ENCODE data around the gene DUOXA1.
"Not testable (repeated sequence)": the region's sequence is repeated elsewhere in the genome, so short reads cannot be mapped to it uniquely, and the experiment has no call there.

Gene DUOXA1

GRCh38 chr15:45114076-45114750 lies 15.5 kb downstream of the DUOXA1 start, which contains the start of the genes DUOX2 and DUOXA2:
Gene DUOX2, minus strand, starts transcription at chr15:45114172. Its CDS starts 761 bp downstream, at chr15:45113411.
Gene DUOXA2, plus strand, starts transcription at chr15:45114326. Its CDS starts 280 bp downstream, at chr15:45114606.
- no peak for DNase-seq (ENCODE audit: low read depth in 4 of 4, low spot score in 1 of 4)

DNA sequence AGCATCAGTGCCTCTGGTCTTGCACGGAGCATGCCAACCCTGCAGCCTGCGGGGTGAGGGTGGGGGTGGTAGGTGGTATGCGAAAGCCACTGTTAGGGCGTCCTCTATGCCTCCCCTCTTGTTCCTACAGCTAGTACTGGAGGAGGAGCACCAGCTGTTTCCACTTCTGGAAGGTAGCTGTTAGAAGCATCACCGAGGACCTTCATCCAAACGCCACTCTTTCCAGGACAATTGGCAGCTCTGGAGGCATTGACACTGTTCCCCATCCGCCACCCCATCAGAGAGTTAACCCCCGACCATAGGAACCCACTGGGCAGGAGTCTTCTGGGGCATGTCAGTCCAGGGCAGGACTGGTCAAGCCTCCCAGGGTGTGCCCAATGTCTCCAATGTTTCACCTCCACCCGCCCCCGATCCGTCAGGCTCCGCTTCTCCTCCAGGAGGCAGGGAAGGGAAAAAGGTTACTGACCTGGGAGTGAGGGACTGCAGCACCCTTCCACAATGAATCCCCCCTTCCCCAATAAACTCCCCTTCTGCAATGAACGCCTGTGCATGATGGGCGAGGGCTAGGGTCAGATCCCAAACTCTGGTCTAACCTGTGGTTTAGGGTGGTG lies 16.2 kb downstream of the DUOXA1 start:
- no peak for DNase-seq (ENCODE audit: low read depth in 4 of 4, low spot score in 1 of 4)

GRCh38 chr15:45112591-45113379 lies 16.9 kb downstream of the DUOXA1 start:
- no peak for DNase-seq (ENCODE audit: low read depth in 4 of 4, low spot score in 1 of 4)

GRCh38 chr15:45112143-45112590 lies 17.5 kb downstream of the DUOXA1 start:
- no peak for DNase-seq (ENCODE audit: low read depth in 4 of 4, low spot score in 1 of 4)

GRCh38 chr15:45111390-45112142 lies 18.1 kb downstream of the DUOXA1 start:
- no peak for DNase-seq (ENCODE audit: low read depth in 4 of 4, low spot score in 1 of 4)

DNA sequence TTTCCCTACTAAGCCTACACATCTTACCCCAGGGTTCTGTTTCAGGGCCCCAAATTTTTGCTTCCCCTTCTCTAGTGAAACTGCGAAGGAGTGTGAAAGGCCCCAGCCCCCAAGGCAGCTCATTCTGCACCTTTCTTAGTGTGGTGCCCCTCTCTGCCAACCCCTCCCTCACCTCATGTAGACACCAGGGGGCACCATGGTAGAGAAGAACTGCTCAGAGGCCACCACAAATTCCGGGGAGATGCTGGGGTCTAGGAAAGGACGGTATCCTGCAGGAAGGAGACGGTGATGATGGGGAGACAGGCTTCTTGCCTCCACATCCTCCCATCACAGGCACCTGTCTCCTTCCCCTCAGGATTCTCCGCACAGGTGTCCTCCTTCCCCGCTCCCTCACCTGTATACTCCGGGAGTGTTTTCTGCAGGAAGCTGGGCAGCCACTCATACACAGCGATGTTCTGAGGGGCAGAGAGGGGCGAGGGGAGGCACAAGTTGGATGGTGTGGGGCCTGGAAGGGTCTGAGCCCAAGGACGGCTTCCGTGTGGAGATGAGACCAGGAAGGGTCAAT lies 19.3 kb downstream of the DUOXA1 start:
- DNase-seq (ENCODE audit: low read depth in 4 of 4, low spot score in 1 of 4), result no peak

GRCh38 chr15:45107941-45108630 lies 21.6 kb downstream of the DUOXA1 start:
- DNase-seq (ENCODE audit: low read depth in 4 of 4, low spot score in 1 of 4), result no peak

DNA sequence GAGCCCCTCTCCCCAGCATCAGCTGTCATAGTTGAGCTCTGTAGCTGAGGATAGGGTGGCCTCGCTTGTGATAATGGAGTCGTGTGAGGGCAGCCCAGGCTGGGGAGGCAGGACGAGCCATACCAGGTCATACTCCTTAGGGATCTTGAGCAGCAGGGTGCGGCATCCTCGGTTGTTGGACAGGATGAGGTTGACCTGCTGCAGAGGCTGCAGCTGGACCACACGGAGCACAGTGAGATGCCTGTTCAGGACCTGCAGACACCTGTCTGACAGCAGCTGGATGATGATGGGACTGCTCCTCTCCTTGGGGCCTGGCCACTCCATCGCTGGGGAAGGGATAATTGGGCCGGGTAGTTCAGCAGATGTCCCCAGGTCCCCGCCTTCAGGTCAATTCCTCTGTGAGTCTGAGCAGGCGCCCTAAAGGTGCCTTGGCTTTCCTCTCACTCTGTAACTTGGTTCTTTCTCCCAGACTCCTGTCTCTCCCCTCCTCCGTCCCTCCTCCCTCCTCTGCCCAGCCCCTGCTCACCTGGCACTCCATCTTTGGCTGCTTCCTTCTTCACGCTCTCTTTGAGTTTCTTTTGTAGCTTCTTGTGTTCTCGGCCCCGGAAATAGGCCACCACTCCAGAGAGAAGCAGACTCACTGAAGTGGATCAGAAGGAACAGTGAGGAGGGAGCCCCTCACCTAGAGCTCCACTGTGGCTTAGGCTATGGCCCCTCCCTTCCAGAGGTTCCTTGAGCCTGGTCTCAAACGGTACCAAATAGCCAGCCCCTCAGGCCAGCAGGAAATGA lies 23.5 kb downstream of the DUOXA1 start:
- no peak for DNase-seq (ENCODE audit: low read depth in 4 of 4, low spot score in 1 of 4)

GRCh38 chr15:45105586-45105985 lies 24.1 kb downstream of the DUOXA1 start:
- DNase-seq (ENCODE audit: low read depth in 4 of 4, low spot score in 1 of 4), result no peak

DNA sequence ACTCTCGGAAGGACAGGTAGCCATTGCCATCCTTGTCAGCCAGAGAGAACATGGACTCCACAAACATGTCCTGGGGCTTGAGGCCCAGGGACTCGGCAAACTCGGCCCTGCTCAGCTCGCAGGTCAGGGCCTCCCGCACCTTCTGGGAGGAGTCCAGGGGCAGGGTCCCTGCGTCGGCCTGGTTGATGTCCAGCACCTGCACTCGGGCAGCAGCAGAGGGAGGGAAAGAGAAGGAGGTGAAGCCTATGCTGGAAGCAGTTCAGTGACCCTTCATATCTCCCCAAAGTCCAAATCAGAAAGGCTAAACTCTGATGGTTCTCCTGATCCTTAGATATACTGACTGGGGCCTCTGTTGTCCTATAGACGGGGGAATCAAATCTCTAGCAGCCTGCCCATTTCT lies 25.5 kb downstream of the DUOXA1 start:
- DNase-seq (ENCODE audit: low read depth in 4 of 4, low spot score in 1 of 4), result not testable (repeated sequence)

DNA sequence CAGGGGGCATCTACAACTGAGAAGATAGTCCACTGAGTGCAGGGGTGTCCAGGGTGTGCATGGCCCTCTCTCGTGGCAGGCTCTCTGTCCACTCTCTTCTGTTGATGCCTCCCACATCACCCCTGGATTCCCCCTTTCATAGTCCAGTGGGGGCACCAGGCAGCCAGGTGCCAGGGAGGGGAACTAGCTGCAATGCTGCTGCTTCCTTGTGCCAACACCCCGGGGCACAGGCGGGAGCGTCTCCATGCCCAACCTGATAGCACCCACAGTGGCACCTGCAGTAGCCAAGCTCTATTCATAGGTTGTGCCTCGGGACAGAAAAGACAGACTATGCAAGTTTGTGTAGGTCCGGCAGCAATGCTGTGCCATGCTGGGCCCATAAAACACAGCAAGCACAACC lies 27.5 kb downstream of the DUOXA1 start:
- DNase-seq (ENCODE audit: low read depth in 4 of 4, low spot score in 1 of 4), result no peak

- DNase-seq (ENCODE audit: low read depth in 4 of 4, low spot score in 1 of 4), result no peak
Measured at GRCh38 chr15:45101749-45102148, 27.9 kb downstream of the DUOXA1 start.

GRCh38 chr15:45100884-45101625 lies 28.6 kb downstream of the DUOXA1 start:
- no peak for DNase-seq (ENCODE audit: low read depth in 4 of 4, low spot score in 1 of 4)

DNA sequence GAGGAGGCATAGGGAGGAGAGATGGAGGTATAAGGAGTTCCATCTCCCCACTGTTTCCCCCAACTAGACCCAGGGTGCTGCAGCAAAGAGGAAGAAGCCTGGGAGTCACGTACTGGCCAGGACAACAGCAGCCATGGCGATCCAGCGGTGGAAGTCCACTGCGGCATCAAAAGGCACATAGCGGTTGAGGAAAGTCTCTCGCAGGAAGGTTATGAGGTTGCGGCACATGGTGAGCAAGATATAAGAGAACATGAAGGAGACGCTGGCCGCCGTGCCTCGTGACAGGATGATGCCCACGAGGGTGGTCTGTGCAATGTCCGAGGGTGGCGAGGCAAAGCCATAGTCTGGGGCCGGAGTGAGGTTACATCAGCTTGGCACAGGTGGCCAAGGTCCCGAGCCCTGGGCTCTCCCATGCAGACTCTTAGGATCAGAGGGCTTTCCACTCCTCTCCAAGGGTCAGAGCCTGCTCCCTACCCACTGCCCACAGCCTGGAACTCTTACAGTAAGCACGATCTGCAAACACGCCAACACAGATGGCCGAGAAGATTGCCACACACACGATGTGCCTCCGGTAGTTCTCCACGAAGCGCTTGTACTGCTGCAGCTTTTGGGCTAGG lies 30.0 kb downstream of the DUOXA1 start:
- no peak for DNase-seq (ENCODE audit: low read depth in 4 of 4, low spot score in 1 of 4)

GRCh38 chr15:45097466-45097865 lies 32.2 kb downstream of the DUOXA1 start:
- DNase-seq (ENCODE audit: low read depth in 4 of 4, low spot score in 1 of 4), result no peak

GRCh38 chr15:45095661-45096060 lies 34.0 kb downstream of the DUOXA1 start:
- no peak for DNase-seq (ENCODE audit: low read depth in 4 of 4, low spot score in 1 of 4)

DNA sequence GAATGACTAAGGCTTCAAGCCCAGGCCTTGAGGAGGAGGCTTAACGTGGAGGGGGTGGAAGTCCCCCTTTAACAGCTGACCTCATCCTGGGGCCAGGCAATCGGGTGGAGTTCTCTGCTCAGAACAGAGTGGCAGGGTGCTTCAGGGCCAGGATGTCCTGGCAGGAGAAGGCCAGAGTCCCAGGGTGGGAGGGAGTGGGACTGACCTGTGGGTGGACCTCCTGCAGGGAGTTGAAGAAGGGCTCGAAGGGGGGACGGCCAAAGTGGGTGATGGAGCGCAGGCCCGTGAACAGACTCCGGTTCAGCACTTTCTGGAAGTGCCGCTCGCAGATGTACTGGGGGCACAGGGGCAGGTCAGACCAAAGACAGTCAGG lies 35.3 kb downstream of the DUOXA1 start:
- DNase-seq (ENCODE audit: low read depth in 4 of 4, low spot score in 1 of 4), result no peak

DNA sequence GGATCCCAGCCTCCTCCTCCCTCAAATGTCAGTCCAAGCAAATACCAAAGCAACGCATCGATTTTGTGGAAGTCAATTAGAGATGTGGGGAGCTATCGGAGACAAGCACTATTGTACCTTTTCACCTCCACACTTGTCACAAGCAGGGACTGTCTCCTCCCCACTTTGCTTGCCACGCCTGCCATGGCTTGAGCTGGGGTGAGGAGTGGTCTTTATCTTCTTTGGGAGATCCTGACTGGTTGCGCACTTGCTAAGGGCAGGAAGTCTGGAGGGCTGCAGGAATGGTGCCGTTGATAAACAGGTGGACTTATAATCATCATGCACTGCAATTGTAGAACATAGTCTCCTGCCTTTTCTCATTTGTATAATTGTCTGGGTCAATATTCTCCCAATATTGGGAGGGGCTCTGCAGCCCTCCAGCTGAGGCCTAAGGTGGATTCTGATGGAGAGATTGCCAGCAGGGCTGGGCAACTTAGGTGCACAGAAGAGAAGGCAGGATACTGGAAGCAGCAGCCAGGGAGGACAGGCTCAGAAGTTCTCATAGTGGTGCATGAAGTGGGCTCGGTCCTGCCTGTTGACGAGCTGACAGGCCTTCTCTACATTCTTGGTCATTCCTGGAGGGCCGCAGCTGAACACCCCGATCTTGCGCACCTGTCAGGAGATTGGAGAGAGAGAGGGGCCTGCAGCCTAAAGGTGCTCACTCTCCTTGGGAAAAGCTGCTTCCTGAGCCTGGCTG lies 35.9 kb downstream of the DUOXA1 start:
- no peak for DNase-seq (ENCODE audit: low read depth in 4 of 4, low spot score in 1 of 4)
